ENCODE data around the gene ANG.

The ANG gene

GRCh38 chr14:20676072-20676471, 12.5 kb upstream of the ANG start:
- DNase-seq (ENCODE audit: low read depth) = no peak

- no peak for DNase-seq (ENCODE audit: low read depth)
Measured at GRCh38 chr14:20679907-20680306, 8.7 kb upstream of the ANG start.

- DNase-seq (ENCODE audit: low read depth) = no peak
Measured at GRCh38 chr14:20680363-20680762, 8.2 kb upstream of the ANG start.

GRCh38 chr14:20680843-20681347, 7.7 kb upstream of the ANG start:
- DNase-seq (ENCODE audit: low read depth) = no peak

- peak; percentile 83 for DNase-seq (ENCODE audit: low read depth)
Measured at GRCh38 chr14:20681348-20682126, 7.0 kb upstream of the ANG start.

GRCh38 chr14:20682127-20682434, 6.5 kb upstream of the ANG start:
- no peak for DNase-seq (ENCODE audit: low read depth)

- DNase-seq (ENCODE audit: low read depth) = peak; percentile 95
Measured at GRCh38 chr14:20682435-20683124, 6.0 kb upstream of the ANG start.

- peak; percentile 93 for DNase-seq (ENCODE audit: low read depth)
Measured at GRCh38 chr14:20683125-20683890, 5.3 kb upstream of the ANG start.

- peak; percentile 90 for DNase-seq (ENCODE audit: low read depth)
Measured at GRCh38 chr14:20683891-20684661, 4.5 kb upstream of the ANG start, which contains the start of gene RNASE4. RNASE4 (plus strand) TSS chr14:20684560; CDS start chr14:20699372, 14,812 bp downstream.

- DNase-seq (ENCODE audit: low read depth) = peak; percentile 78
Measured at GRCh38 chr14:20684662-20685456, 3.7 kb upstream of the ANG start.

GRCh38 chr14:20686386-20687143, 2.0 kb upstream of the ANG start:
- no peak for DNase-seq (ENCODE audit: low read depth)

- no peak for DNase-seq (ENCODE audit: low read depth)
Measured at GRCh38 chr14:20687362-20688166, 1.0 kb upstream of the ANG start.

- DNase-seq (ENCODE audit: low read depth) = peak; percentile 57
Measured at GRCh38 chr14:20690848-20691640, 2.5 kb downstream of the ANG start.

- DNase-seq (ENCODE audit: low read depth) = no peak
Measured at GRCh38 chr14:20692116-20692751, 3.7 kb downstream of the ANG start.

GRCh38 chr14:20696764-20697163, 8.2 kb downstream of the ANG start:
- no peak for DNase-seq (ENCODE audit: low read depth)

- DNase-seq (ENCODE audit: low read depth) = peak; percentile 42
Measured at GRCh38 chr14:20697273-20698017, 8.9 kb downstream of the ANG start.

GRCh38 chr14:20698018-20698329, 9.4 kb downstream of the ANG start:
- no peak for DNase-seq (ENCODE audit: low read depth)

- DNase-seq (ENCODE audit: low read depth) = no peak
Measured at GRCh38 chr14:20698934-20699333, 10.4 kb downstream of the ANG start.
